ENCODE results near the gene PRRG3. TPM values are rescaled to one million over a fixed set of nuclear protein-coding genes. Genes with fewer than 3 reads are reported as not detected.

PRRG3 gene
- total RNA-seq, 5 donors from 2014 or later (not counting 1 experiment from before 2014, with no cell fraction given), result not detected

DNA sequence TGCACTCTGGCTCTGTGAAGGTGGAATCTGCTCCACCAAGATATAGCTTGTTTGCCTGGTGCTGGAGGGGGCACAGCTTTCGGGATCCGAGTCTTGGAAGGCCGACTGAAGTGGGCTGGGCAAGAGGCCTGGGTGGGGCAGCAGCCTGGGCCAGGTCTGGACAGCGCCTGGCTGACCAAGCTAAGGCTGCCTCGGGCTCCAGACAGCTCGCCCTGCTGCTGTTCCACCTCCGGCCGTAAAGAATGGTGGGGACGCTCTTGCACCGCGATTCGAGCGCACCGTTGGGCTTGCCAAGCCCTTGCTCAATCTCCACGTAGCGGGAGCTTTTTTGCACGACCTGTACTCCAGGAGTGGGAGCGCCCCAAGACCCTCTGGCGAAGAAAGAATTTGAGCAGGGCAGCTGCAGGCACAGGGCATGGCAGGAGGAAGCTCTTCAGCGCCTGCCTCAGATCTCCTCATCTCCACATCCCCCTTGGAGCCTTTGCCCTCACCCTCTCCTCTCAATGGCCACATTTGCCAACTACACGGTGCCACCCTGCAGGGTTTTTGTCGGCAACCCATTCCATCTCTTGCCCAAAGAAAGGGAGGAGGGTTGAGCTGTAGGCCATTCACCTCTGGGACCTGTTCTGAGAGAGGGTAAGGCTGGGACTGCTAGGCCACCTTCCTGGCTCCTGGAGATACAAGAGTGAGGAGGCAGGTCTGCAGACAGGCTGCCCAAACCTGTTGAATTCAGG, 58.2 kb downstream of the PRRG3 start:
- Mint-ChIP-seq H3K27me3 (peaks cover 10 to 47% of the 10 kb centered on the region in 2 donors), H3K4me1 (no peaks in the 10 kb centered on the region), H3K4me3 (no peak overlapping the region), H3K9me3 (no peaks in the 10 kb centered on the region), H3K36me3 (no peaks in the 10 kb centered on the region), H3K27ac (no peak overlapping the region)
- Histone ChIP-seq H3K4me1 (ENCODE audit: control insufficient read depth in 1 of 2, extremely low read depth in 1 of 2, insufficient read depth in 2 of 2, low read length in 2 of 2) (no peaks in the 10 kb centered on the region), H3K4me3 (ENCODE audit: control insufficient read depth in 1 of 2, extremely low read depth in 1 of 2, low read length in 1 of 2) (no peak overlapping the region), H3K27ac (ENCODE audit: low read length) (no peak overlapping the region), H3K9me3 (no peaks in the 10 kb centered on the region), H3K27me3 (replicated peaks in 1 of 2; ENCODE audit: control insufficient read depth in 2 of 2, extremely low read depth in 1 of 2, insufficient read depth in 2 of 2, low read length in 1 of 2) (peaks cover 0 to 12% of the 10 kb centered on the region in 2 experiments), H3K36me3 (ENCODE audit: control insufficient read depth in 2 of 2, extremely low read depth in 1 of 2, insufficient read depth in 1 of 2, low read length in 1 of 2) (no peaks in the 10 kb centered on the region)
- ChIA-PET POLR2A (no interaction called here), CTCF (interaction anchor here in 1 of 2 donors (0.9 kb wide), 1 partner anchor 16 kb away, joined by 10 read pairs; no protein-coding TSS in a partner anchor)
- ATAC-seq (replicated peaks in 1 of 4) (no peak), DNase-seq (no peak)
- no CpG with 5 or more reads among the region's 22 CpGs for WGBS (ENCODE audit: insufficient coverage)

DNA sequence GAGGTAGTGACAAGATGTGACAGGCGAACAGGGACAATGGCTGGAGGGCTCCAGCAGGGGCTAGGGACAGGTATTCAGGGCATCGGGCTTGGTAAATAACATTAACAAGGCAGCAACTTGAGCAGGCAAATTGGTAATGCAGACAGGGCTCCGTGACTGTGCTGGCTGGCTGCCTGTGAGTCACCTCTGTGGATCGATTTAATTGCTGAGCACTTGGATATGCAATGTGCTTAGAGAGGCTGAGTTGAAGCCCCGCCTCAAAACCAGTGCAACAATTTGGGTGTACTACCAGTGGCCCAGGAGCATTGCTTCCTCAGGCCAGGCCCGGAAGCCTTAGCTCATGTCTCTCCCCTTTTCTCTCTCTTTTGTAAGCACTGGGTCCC, 58.8 kb downstream of the PRRG3 start:
- DNase-seq (no peak), ATAC-seq (replicated peaks in 1 of 4) (no peak)
- Histone ChIP-seq H3K4me3 (ENCODE audit: control insufficient read depth in 1 of 2, extremely low read depth in 1 of 2, low read length in 1 of 2) (no peak overlapping the region), H3K4me1 (ENCODE audit: control insufficient read depth in 1 of 2, extremely low read depth in 1 of 2, insufficient read depth in 2 of 2, low read length in 2 of 2) (no peaks in the 10 kb centered on the region), H3K27me3 (replicated peaks in 1 of 2; ENCODE audit: control insufficient read depth in 2 of 2, extremely low read depth in 1 of 2, insufficient read depth in 2 of 2, low read length in 1 of 2) (peaks cover 0 to 12% of the 10 kb centered on the region in 2 experiments), H3K9me3 (no peaks in the 10 kb centered on the region), H3K36me3 (ENCODE audit: control insufficient read depth in 2 of 2, extremely low read depth in 1 of 2, insufficient read depth in 1 of 2, low read length in 1 of 2) (no peaks in the 10 kb centered on the region), H3K27ac (ENCODE audit: low read length) (no peak overlapping the region)
- Mint-ChIP-seq H3K4me3 (no peak overlapping the region), H3K4me1 (no peaks in the 10 kb centered on the region), H3K36me3 (no peaks in the 10 kb centered on the region), H3K9me3 (no peaks in the 10 kb centered on the region), H3K27me3 (peaks cover 10 to 42% of the 10 kb centered on the region in 2 donors), H3K27ac (no peak overlapping the region)
- ChIA-PET POLR2A (no interaction called here), CTCF (no interaction called here)
- 85% methylated on average over 2 of the region's 6 CpGs for WGBS (ENCODE audit: insufficient coverage)

DNA sequence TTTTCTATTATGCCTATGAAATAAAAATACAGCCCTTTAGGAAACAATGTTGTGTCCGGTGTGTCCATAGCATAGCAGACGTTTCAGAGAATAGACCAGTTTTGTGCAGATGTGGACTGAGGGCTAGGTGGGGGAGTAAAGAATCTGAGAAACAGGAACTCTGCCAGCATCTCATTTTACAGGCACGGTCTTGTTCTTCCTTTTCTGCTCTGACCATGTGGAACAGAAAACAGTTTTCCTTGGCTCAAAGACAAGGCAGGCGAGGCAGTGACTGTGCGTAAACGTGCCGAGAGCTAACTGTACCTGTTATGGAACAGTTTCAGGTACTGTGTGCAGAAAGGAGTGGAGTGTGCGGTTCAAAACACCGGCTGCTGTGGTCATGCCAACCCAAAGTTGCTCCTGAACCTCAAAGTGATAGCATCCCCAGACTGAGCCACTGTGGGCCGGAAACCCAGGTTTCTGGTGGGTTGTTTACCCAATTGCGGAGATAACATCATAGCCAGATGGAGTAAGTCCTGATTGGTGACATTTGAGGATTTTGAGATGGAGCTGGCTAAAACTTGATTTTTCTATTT, 59.5 kb downstream of the PRRG3 start:
- H3K9me3 ChIP-seq, result no peaks in the 10 kb centered on the region
- peaks cover 0 to 12% of the 10 kb centered on the region in 2 experiments for H3K27me3 ChIP-seq (replicated peaks in 1 of 2; ENCODE audit: control insufficient read depth in 2 of 2, extremely low read depth in 1 of 2, insufficient read depth in 2 of 2, low read length in 1 of 2)
- no peak overlapping the region for H3K27ac Mint-ChIP-seq
- H3K9me3 Mint-ChIP-seq, result no peaks in the 10 kb centered on the region
- ATAC-seq (replicated peaks in 1 of 4) (no peak), DNase-seq (no peak)
- H3K27me3 Mint-ChIP-seq, result peaks cover 10 to 39% of the 10 kb centered on the region in 2 donors
- CTCF ChIA-PET, result no interaction called here
- H3K4me3 Mint-ChIP-seq, result no peak overlapping the region
- H3K4me3 ChIP-seq (ENCODE audit: control insufficient read depth in 1 of 2, extremely low read depth in 1 of 2, low read length in 1 of 2), result no peak overlapping the region
- no peak overlapping the region for H3K27ac ChIP-seq (ENCODE audit: low read length)
- H3K36me3 ChIP-seq (ENCODE audit: control insufficient read depth in 2 of 2, extremely low read depth in 1 of 2, insufficient read depth in 1 of 2, low read length in 1 of 2), result no peaks in the 10 kb centered on the region
- 65% methylated on average over 7 of the region's 11 CpGs for WGBS (ENCODE audit: insufficient coverage)
- H3K36me3 Mint-ChIP-seq, result no peaks in the 10 kb centered on the region
- no peaks in the 10 kb centered on the region for H3K4me1 Mint-ChIP-seq
- POLR2A ChIA-PET, result no interaction called here
- no peaks in the 10 kb centered on the region for H3K4me1 ChIP-seq (ENCODE audit: control insufficient read depth in 1 of 2, extremely low read depth in 1 of 2, insufficient read depth in 2 of 2, low read length in 2 of 2)

Other genes with a start within 250 kb of the PRRG3 start
- gene PASD1, start 131.8 kb upstream of the PRRG3 start, total RNA-seq, result not detected
- not detected for gene FATE1, start 20.6 kb downstream of the PRRG3 start, total RNA-seq
- gene CNGA2, start 39.3 kb downstream of the PRRG3 start, total RNA-seq, result not detected
- gene MAGEA4, start 217.4 kb downstream of the PRRG3 start, total RNA-seq, result not detected